HuH-7.5 (cell line): Measurements from ENCODE around the gene ASB8.
"Not testable (repeated sequence)": the region's sequence is repeated elsewhere in the genome, so short reads cannot be mapped to it uniquely, and the experiment has no call there.

Experiments used
- DNase-seq: peaks from one replicate; pipeline ENCODE4 v3.0.0; 2011; ENCODE audit warnings: low spot score

ASB8 gene

GRCh38 chr12:48132826-48133225, 24.5 kb downstream of the ASB8 start:
- no peak for DNase-seq

GRCh38 chr12:48131517-48131916, 25.8 kb downstream of the ASB8 start:
- DNase-seq, result no peak

- no peak for DNase-seq
Observed at GRCh38 chr12:48129376-48129775, 27.9 kb downstream of the ASB8 start.

GRCh38 chr12:48128800-48129199, 28.5 kb downstream of the ASB8 start:
- DNase-seq, result no peak

GRCh38 chr12:48126953-48127630, 30.2 kb downstream of the ASB8 start:
- DNase-seq, result no peak

GRCh38 chr12:48125985-48126384, 31.3 kb downstream of the ASB8 start:
- no peak for DNase-seq

- DNase-seq, result not testable (repeated sequence)
Observed at GRCh38 chr12:48125542-48125941, 31.8 kb downstream of the ASB8 start.

- DNase-seq, result peak; percentile 39
Observed at GRCh38 chr12:48123169-48123568, 34.1 kb downstream of the ASB8 start.

- no peak for DNase-seq
Observed at GRCh38 chr12:48122065-48122834, 35.1 kb downstream of the ASB8 start.

- DNase-seq, result no peak
Observed at GRCh38 chr12:48121522-48121921, 35.8 kb downstream of the ASB8 start.

- DNase-seq, result no peak
Observed at GRCh38 chr12:48119834-48120195, 37.5 kb downstream of the ASB8 start.

- DNase-seq, result peak; percentile 74
Observed at GRCh38 chr12:48119078-48119833, 38.1 kb downstream of the ASB8 start, which contains the start of gene PFKM. PFKM (plus strand) TSS chr12:48119364; CDS start chr12:48122775, 3,411 bp downstream.

GRCh38 chr12:48118284-48118871, 38.9 kb downstream of the ASB8 start:
- DNase-seq, result no peak

- DNase-seq, result no peak
Observed at GRCh38 chr12:48115957-48116356, 41.4 kb downstream of the ASB8 start.

- DNase-seq, result not testable (repeated sequence)
Observed at GRCh38 chr12:48111312-48111693, 46.0 kb downstream of the ASB8 start.

GRCh38 chr12:48110691-48111311, 46.5 kb downstream of the ASB8 start:
- no peak for DNase-seq

GRCh38 chr12:48109424-48109823, 47.9 kb downstream of the ASB8 start:
- no peak for DNase-seq

GRCh38 chr12:48106681-48107613, 50.4 kb downstream of the ASB8 start:
- no peak for DNase-seq

- DNase-seq, result peak; percentile 61
Observed at GRCh38 chr12:48105867-48106680, 51.2 kb downstream of the ASB8 start, which contains the start of gene SENP1. SENP1 (minus strand) TSS chr12:48106079; CDS start chr12:48101472, 4,607 bp downstream.
